HepG2 (cell line): Measurements from ENCODE around the gene CASKIN2. TPM values are rescaled to one million over a fixed set of nuclear protein-coding genes. Genes with fewer than 3 reads are reported as not detected.
A peak's percentile ranks its signal among the peaks of the same experiment; 100 is the strongest.

Source experiments
- HMGXB3 ChIP-seq: sonication (generic); formaldehyde crosslinking; IDR thresholded peaks from 2 replicates; pipeline ENCODE4 v1.4.0; 2020; ENCODE audit warnings: missing genetic modification reagents, borderline replicate concordance
- NCOR1 ChIP-seq: fragments of 200-600 bp; sonication (generic); IDR thresholded peaks from 2 replicates; pipeline ENCODE4 v1.7.0; 2017; ENCODE audit warnings: antibody characterized with exemption, low read length, borderline replicate concordance
- NFYB ChIP-seq: sonication (generic); formaldehyde crosslinking; IDR thresholded peaks from 2 replicates; pipeline ENCODE4 v1.4.0; 2020; ENCODE audit warnings: missing genetic modification reagents
- NR2F6 ChIP-seq, 2 experiments: IDR thresholded peaks; 2 replicates each; pipeline ENCODE4 v1.6.1; 2016; ENCODE audit warnings: antibody characterized with exemption in 1 of 2, mild to moderate bottlenecking in 1 of 2
- TEAD2 ChIP-seq: sonication (generic); formaldehyde crosslinking; IDR thresholded peaks from 2 replicates; pipeline ENCODE4 v1.9.0; 2021; ENCODE audit warnings: missing genetic modification reagents
- XBP1 ChIP-seq: sonication (generic); formaldehyde crosslinking; IDR thresholded peaks from 2 replicates; pipeline ENCODE4 v1.5.0; 2020; ENCODE audit warnings: missing genetic modification reagents
- YY1 ChIP-seq: IDR thresholded peaks from 2 replicates; pipeline ENCODE4 v1.6.1; 2011; ENCODE audit warnings: low read length, low read depth, moderate library complexity, mild to moderate bottlenecking; ENCODE audit not compliant: insufficient read depth, insufficient replicate concordance
- ZBTB34 ChIP-seq: sonication (generic); formaldehyde crosslinking; IDR thresholded peaks from 2 replicates; pipeline ENCODE4 v1.8.0; 2022; ENCODE audit warnings: mild to moderate bottlenecking, missing genetic modification reagents
- ZBTB42 ChIP-seq: sonication (generic); formaldehyde crosslinking; IDR thresholded peaks from 2 replicates; pipeline ENCODE4 v1.5.0; 2020; ENCODE audit warnings: mild to moderate bottlenecking, missing genetic modification reagents
- ZNF160 ChIP-seq: sonication (generic); formaldehyde crosslinking; IDR thresholded peaks from 2 replicates; pipeline ENCODE4 v1.8.0; 2022; ENCODE audit warnings: mild to moderate bottlenecking, inconsistent platforms, missing genetic modification reagents
- ZNF34 ChIP-seq: sonication (generic); formaldehyde crosslinking; IDR thresholded peaks from 2 replicates; pipeline ENCODE4 v1.4.0; 2020; ENCODE audit warnings: mild to moderate bottlenecking, missing genetic modification reagents, borderline replicate concordance
- ZNF432 ChIP-seq: sonication (generic); formaldehyde crosslinking; IDR thresholded peaks from 2 replicates; pipeline ENCODE4 v1.5.0; 2020; ENCODE audit warnings: missing genetic modification reagents, mild to moderate bottlenecking, borderline replicate concordance
- ZNF644 ChIP-seq: IDR thresholded peaks from 2 replicates; pipeline ENCODE4 v1.6.1; 2016; ENCODE audit warnings: low read depth
- ZNF687 ChIP-seq: sonication (generic); formaldehyde crosslinking; IDR thresholded peaks from 2 replicates; pipeline ENCODE4 v1.5.1; 2020; ENCODE audit warnings: mild to moderate bottlenecking, missing genetic modification reagents, moderate library complexity
- polyA plus RNA-seq, 8 experiments: library from polyadenylated mRNA; depleted of rRNA in 3 of 8; stranded (reverse) in 7 of 8; unstranded in 1 of 8; fragments of >200 nt; fragmentation: Illumina TruSeq in 4 of 8; extraction: Trizol in 4 of 8; gene quantifications; 2 replicates each; pipeline versions ENCODE4 v1.2.1 to v1.2.3, GENCODE V29; 2011 to 2016; ENCODE audit warnings: low read depth in 4 of 8, missing spikeins in 1 of 8, mixed read lengths in 1 of 8; ENCODE audit not compliant: insufficient read depth in 1 of 8
- total RNA-seq, 5 experiments: library from RNA; depleted of rRNA; stranded (reverse); fragments of >200 nt; fragmentation: Illumina TruSeq; extraction: Trizol; gene quantifications; 2 replicates each; pipeline ENCODE4 v1.2.3, GENCODE V29; 2016; ENCODE audit warnings: low read depth in 1 of 5

CASKIN2 gene
- total and polyA plus RNA-seq, 2 of the 13 experiments (the other 11 are each of a cell fraction or from before 2014, with no cell fraction given) = 5.2 to 7.8 TPM

GRCh38 chr17:75549246-75550138 is 34.2 kb upstream of the CASKIN2 start (continued):
- TF ChIP-seq ZBTB34 (CRISPR knock-in tag) = 0 out of 2 replicates have a peak, but pooled peaks have one; percentile 46
- no peak for TF ChIP-seq XBP1 (CRISPR knock-in tag)
- peak; percentile 45; the same call in 1 of the 2 replicates for TF ChIP-seq NFYB (CRISPR knock-in tag)
- TF ChIP-seq TEAD2 (CRISPR knock-in tag) = no peak
- no peak for TF ChIP-seq ZNF160
- no peak; the same call in 1 of the 2 replicates for TF ChIP-seq ZNF34
- TF ChIP-seq NCOR1 = no peak
- TF ChIP-seq ZNF432 (CRISPR knock-in tag) = no peak
- TF ChIP-seq ZBTB42 (CRISPR knock-in tag) = no peak
- peak; percentile 71; the same call in 1 of the 2 replicates for TF ChIP-seq HMGXB3 (CRISPR knock-in tag)
- TF ChIP-seq ZNF687 (CRISPR knock-in tag) = peak; percentile 99
- no peak for TF ChIP-seq YY1
- TF ChIP-seq NR2F6 (IDR thresholded peaks at IDR 0.05) = no peak
- TF ChIP-seq NR2F6 (CRISPR knock-in tag; IDR thresholded peaks at IDR 0.05) = 0 out of 2 replicates have a peak, but pooled peaks have one; percentile 42
- TF ChIP-seq ZNF644 (CRISPR knock-in tag) = no peak
